Neural crest cell (in vitro differentiated cells): Measurements from ENCODE around the gene MAST4. TPM values are rescaled to one million over a fixed set of nuclear protein-coding genes. Genes with fewer than 3 reads are reported as not detected.

Source experiments
- DNase-seq: peaks from one replicate; pipeline ENCODE4 v3.0.0; 2021; ENCODE audit warnings: low read depth, mixed read lengths, low spot score
- H3K27ac Mint-ChIP-seq: one replicate; pipeline ENCODE4 v1.8.0; 2021; ENCODE audit warnings: mild to moderate bottlenecking, mixed read lengths; ENCODE audit not compliant: unreplicated experiment
- H3K27me3 Mint-ChIP-seq: 2 replicates; pipeline ENCODE4 v1.8.0; 2021; ENCODE audit warnings: low read depth, mild to moderate bottlenecking, mixed read lengths
- H3K36me3 Mint-ChIP-seq: 2 replicates; pipeline ENCODE4 v1.8.0; 2021; ENCODE audit warnings: low read depth, mild to moderate bottlenecking, mixed read lengths
- H3K4me1 Mint-ChIP-seq: 2 replicates; pipeline ENCODE4 v1.8.0; 2021; ENCODE audit warnings: mixed read lengths
- H3K4me3 Mint-ChIP-seq: one replicate; pipeline ENCODE4 v1.8.0; 2021; ENCODE audit warnings: mild to moderate bottlenecking, mixed read lengths
- H3K9me3 Mint-ChIP-seq: 2 replicates; pipeline ENCODE4 v1.8.0; 2021; ENCODE audit warnings: mixed read lengths
- long read RNA-seq: library from polyadenylated mRNA; unstranded; transcript quantifications from one replicate; pipeline ENCODE4 v2.0.0, GENCODE V29; 2020
- total RNA-seq: library from RNA; stranded (reverse); gene quantifications from 2 replicates; pipeline ENCODE4 v1.2.1, GENCODE V29; 2021
- TF ChIP-seq, protein P1 (sequence below): fragments of 200-600 bp; sonication (generic); conservative IDR thresholded peaks from 2 replicates; pipeline ENCODE4 v1.5.0; 2021; ENCODE audit warnings: antibody characterized with exemption, mild to moderate bottlenecking

MAST4 gene
- total RNA-seq: 7.3 TPM in 2 replicates
- long read RNA-seq, partial matches to known transcripts: 1 of 4 reads
- long read RNA-seq, other reads (novel, unspliced or antisense): 3 of 4 reads

DNA sequence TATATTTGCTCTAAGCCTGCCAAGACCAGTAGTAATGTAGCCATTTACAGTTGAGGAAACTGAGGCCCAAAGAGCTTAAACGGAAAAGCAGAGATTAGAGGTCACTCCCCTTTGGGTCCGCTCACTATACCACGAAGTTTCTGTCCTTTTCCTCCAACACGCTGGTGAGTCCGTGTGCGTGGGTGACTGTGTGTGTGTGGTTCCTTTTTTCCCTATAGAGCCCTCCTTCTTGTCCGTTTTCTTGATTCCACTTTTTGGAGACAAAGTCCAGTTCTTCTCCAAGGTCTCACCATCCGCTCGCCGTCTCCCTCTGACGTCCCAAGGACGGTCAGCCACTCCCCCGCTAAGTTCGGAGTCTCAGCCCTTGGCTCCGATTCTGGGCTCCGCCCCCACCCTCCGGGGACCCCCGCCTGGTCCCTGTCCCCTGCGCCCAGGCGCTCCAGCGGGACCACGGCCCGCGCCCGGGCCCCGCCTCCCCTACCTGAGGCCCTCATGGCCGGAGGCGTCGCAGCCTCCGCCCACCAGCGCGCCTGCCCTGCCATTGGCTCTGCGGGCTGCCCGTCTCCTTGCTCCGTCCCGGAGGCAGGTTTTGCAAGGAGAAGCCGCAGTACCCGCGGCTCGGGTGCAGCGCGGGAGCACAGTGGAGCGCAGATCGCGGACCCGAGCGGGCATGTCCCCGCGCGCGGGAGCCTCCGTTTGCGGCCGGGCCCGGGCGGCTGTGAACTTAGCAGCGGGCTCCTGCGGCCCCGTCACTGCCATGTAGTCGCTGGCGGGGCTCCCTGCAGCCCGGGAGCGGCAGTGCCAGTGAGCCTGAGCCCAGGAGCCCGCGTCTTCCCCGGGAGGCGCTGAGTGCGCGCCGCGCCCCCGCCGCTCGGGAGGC is at the start of gene MAST4:
Gene MAST4 (plus strand): TSS at position 638 of the 880 bp plus-strand sequence. CDS start 263 bp downstream, outside the sequence.
- Mint-ChIP-seq H3K4me1 (peaks cover 15% of the 10 kb centered on the region), H3K36me3 (no peaks in the 10 kb centered on the region), H3K9me3 (no peaks in the 10 kb centered on the region), H3K27ac (no peak within 1 kb of the TSS), H3K27me3 (peaks cover 81% of the 10 kb centered on the region), H3K4me3 (peak within 1 kb of the TSS; percentile 89)
- TF ChIP-seq, protein P1, sequence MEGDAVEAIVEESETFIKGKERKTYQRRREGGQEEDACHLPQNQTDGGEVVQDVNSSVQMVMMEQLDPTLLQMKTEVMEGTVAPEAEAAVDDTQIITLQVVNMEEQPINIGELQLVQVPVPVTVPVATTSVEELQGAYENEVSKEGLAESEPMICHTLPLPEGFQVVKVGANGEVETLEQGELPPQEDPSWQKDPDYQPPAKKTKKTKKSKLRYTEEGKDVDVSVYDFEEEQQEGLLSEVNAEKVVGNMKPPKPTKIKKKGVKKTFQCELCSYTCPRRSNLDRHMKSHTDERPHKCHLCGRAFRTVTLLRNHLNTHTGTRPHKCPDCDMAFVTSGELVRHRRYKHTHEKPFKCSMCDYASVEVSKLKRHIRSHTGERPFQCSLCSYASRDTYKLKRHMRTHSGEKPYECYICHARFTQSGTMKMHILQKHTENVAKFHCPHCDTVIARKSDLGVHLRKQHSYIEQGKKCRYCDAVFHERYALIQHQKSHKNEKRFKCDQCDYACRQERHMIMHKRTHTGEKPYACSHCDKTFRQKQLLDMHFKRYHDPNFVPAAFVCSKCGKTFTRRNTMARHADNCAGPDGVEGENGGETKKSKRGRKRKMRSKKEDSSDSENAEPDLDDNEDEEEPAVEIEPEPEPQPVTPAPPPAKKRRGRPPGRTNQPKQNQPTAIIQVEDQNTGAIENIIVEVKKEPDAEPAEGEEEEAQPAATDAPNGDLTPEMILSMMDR: no peak
- peak; percentile 83 for DNase-seq

DNA sequence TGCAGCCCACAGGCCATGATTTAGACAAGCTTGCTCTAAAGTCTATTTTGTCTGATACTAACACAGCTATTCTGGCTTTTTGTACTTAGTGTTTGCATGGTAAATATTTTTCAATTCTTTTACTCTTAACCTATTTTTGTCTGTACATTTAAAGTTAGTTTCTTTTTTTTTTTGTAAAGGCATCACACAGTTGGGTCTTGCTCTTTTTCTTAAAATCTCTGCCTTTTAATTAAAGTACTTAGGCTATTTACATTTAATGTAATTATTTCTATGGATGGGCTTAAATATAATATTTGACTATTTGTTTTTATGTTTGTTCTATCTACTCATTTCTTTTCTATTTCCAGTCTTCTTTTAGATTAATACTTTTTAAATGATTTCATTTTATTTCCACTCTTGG is 49.7 kb upstream of the MAST4 start:
- H3K27me3 Mint-ChIP-seq: no peaks in the 10 kb centered on the region
- TF ChIP-seq, protein P1: no peak
- no peak overlapping the region for H3K4me3 Mint-ChIP-seq
- no peaks in the 10 kb centered on the region for H3K4me1 Mint-ChIP-seq
- H3K9me3 Mint-ChIP-seq: peaks cover 9% of the 10 kb centered on the region
- H3K27ac Mint-ChIP-seq: no peak overlapping the region
- DNase-seq: no peak
- H3K36me3 Mint-ChIP-seq: no peaks in the 10 kb centered on the region

DNA sequence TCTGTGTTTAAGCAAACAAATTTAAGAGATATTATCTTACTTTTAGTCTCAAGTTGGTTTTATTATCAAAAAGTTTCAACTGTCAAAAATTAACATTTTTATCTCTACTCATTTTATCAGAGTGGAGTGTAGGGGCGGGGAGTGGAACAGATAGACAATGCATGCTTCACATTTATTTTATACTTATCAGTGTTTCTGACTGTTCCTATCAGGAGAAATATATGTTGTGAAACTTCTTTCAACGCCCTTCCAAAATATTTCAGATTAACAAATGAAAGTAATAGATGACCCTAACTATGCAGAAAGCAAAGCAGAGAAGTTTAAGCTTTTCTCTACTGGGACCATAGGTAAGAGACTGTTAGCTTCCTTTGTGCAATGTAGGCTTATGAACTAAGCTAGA is 44.9 kb upstream of the MAST4 start:
- DNase-seq: no peak
- TF ChIP-seq, protein P1: no peak
- no peaks in the 10 kb centered on the region for H3K27me3 Mint-ChIP-seq
- H3K9me3 Mint-ChIP-seq: peaks cover 12% of the 10 kb centered on the region
- no peaks in the 10 kb centered on the region for H3K36me3 Mint-ChIP-seq
- H3K27ac Mint-ChIP-seq: no peak overlapping the region
- H3K4me3 Mint-ChIP-seq: no peak overlapping the region
- no peaks in the 10 kb centered on the region for H3K4me1 Mint-ChIP-seq

DNA sequence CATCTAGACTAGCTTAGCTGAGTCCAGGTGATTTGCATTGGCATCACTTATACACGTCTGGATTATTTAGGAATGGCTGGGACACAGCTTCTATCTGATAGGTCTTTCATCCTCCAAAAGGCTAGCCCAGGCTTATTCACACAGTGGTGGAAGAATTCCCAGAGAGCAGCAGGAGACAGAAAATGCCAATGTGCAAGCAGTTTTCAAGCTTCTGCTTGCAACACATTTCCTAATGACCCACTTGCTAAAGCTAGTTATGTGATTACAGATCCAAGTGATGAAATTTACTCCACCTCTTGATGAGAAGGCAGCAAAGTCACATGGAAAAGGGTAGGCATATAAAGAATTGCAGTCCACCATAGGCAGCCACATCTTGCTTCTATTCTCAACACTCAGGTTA is 44.2 kb upstream of the MAST4 start:
- Mint-ChIP-seq H3K4me3 (no peak overlapping the region), H3K9me3 (peaks cover 12% of the 10 kb centered on the region), H3K27me3 (no peaks in the 10 kb centered on the region), H3K36me3 (no peaks in the 10 kb centered on the region), H3K27ac (no peak overlapping the region), H3K4me1 (no peaks in the 10 kb centered on the region)
- TF ChIP-seq, protein P1: no peak
- DNase-seq: no peak

DNA sequence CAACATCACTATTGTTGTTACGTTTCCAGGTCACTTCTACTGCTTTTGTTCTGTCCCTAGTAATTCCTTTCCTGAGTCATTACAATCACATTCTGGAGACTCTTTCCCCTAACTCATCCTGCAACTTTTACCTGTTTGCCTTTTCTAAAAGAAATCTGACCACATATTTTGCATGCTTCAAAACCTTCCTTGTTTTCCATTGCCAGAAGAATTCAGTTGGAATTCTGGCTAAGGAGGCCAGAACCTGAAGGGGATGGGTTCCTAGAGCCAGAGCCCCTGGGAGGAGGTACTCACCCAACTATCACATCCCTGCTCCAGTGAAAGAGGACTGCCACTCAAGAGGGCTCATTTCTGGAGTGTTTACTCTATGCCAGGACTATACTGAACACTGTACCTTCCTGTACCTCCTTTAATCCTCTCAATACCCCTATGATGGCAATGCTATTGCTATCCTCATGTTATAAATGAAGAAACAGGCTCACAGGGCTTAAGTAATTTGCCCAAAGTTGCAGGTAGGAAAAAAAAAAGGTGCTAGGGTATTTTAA is 42.8 kb upstream of the MAST4 start:
- Mint-ChIP-seq H3K27me3 (no peaks in the 10 kb centered on the region), H3K27ac (no peak overlapping the region), H3K4me3 (no peak overlapping the region), H3K36me3 (no peaks in the 10 kb centered on the region), H3K9me3 (peaks cover 11% of the 10 kb centered on the region), H3K4me1 (no peaks in the 10 kb centered on the region)
- no peak for DNase-seq
- TF ChIP-seq, protein P1: no peak
